WTC11 (cell line): ENCODE results near the gene PRR20G. TPM values are rescaled to one million over a fixed set of nuclear protein-coding genes. Genes with fewer than 3 reads are reported as not detected.

Source experiments
- ATAC-seq: fragments of 200-7000 bp; cut with Tn5 transposase; 2 replicates; pipeline ENCODE4 v1.10.0; 2021; ENCODE audit warnings: mild to moderate bottlenecking, moderate library complexity
- CTCF ChIA-PET: fragments of 300-600 bp; sonication (Branson Sonifier 250); formaldehyde crosslinking; loops from one replicate; lab custom pipeline; 2021; ENCODE audit warnings: antibody characterized with exemption; lab: Charles Lee
- POLR2A ChIA-PET: fragments of 350-600 bp; sonication (Branson Sonifier 250); formaldehyde crosslinking; loops from one replicate; lab custom pipeline; 2021; ENCODE audit warnings: antibody characterized with exemption; lab: Charles Lee
- DNase-seq: peaks from one replicate; pipeline ENCODE4 v3.0.0; 2021; ENCODE audit warnings: low spot score
- H3K27ac Mint-ChIP-seq: 2 replicates; pipeline ENCODE4 v1.8.0; 2021; ENCODE audit warnings: mixed read lengths
- H3K27me3 Mint-ChIP-seq: 2 replicates; pipeline ENCODE4 v1.8.0; 2021; ENCODE audit warnings: low read depth, mild to moderate bottlenecking, moderate library complexity, mixed read lengths
- H3K36me3 Mint-ChIP-seq: 2 replicates; pipeline ENCODE4 v1.8.0; 2021; ENCODE audit warnings: mixed read lengths
- H3K4me1 Mint-ChIP-seq: 2 replicates; pipeline ENCODE4 v1.8.0; 2022; ENCODE audit warnings: mixed read lengths
- H3K4me3 Mint-ChIP-seq: 2 replicates; pipeline ENCODE4 v1.8.0; 2021; ENCODE audit warnings: mild to moderate bottlenecking, moderate library complexity, mixed read lengths
- H3K9me3 Mint-ChIP-seq: 2 replicates; pipeline ENCODE4 v1.8.0; 2021; ENCODE audit warnings: mixed read lengths
- AFF4 ChIP-seq: sonication (generic); formaldehyde crosslinking; IDR thresholded peaks from 2 replicates; pipeline ENCODE4 v1.8.1; 2023; ENCODE audit warnings: mild to moderate bottlenecking, missing genetic modification reagents, borderline replicate concordance
- ATF1 ChIP-seq: sonication (generic); formaldehyde crosslinking; IDR thresholded peaks from 2 replicates; pipeline ENCODE4 v1.8.1; 2023; ENCODE audit warnings: mild to moderate bottlenecking, moderate library complexity, missing genetic modification reagents
- ATF3 ChIP-seq: sonication (generic); formaldehyde crosslinking; conservative IDR thresholded peaks from 2 replicates; pipeline ENCODE4 v1.8.1; 2022; ENCODE audit warnings: mild to moderate bottlenecking, missing genetic modification reagents
- ATF6 ChIP-seq: sonication (generic); formaldehyde crosslinking; IDR thresholded peaks from 2 replicates; pipeline ENCODE4 v1.8.1; 2023; ENCODE audit warnings: mild to moderate bottlenecking, missing genetic modification reagents
- CBFB ChIP-seq: sonication (generic); formaldehyde crosslinking; IDR thresholded peaks from 2 replicates; pipeline ENCODE4 v1.8.1; 2022; ENCODE audit warnings: mild to moderate bottlenecking, low read depth, missing genetic modification reagents
- EMX1 ChIP-seq: fragments of 250-450 bp; sonication (Bioruptor Pico); IDR thresholded peaks from 2 replicates; pipeline ENCODE4 v1.8.0; 2021; ENCODE audit warnings: mild to moderate bottlenecking
- ETV6 ChIP-seq: sonication (generic); formaldehyde crosslinking; IDR thresholded peaks from 2 replicates; pipeline ENCODE4 v1.8.1; 2022; ENCODE audit warnings: mild to moderate bottlenecking, missing genetic modification reagents
- FOXJ3 ChIP-seq: sonication (generic); formaldehyde crosslinking; IDR thresholded peaks from 2 replicates; pipeline ENCODE4 v1.9.0; 2021; ENCODE audit warnings: missing genetic modification reagents, mild to moderate bottlenecking, borderline replicate concordance
- GRHL2 ChIP-seq: fragments of 250-450 bp; sonication (Bioruptor Pico); IDR thresholded peaks from 2 replicates; pipeline ENCODE4 v1.8.0; 2022; ENCODE audit warnings: mild to moderate bottlenecking, moderate library complexity; ENCODE audit not compliant: insufficient replicate concordance, severe bottlenecking
- GTF2I ChIP-seq: fragments of 250-450 bp; sonication (Bioruptor Pico); conservative IDR thresholded peaks from 2 replicates; pipeline ENCODE4 v1.4.0; 2021; ENCODE audit warnings: mild to moderate bottlenecking
- JUN ChIP-seq: sonication (generic); formaldehyde crosslinking; IDR thresholded peaks from 2 replicates; pipeline ENCODE4 v1.8.0; 2023; ENCODE audit warnings: mild to moderate bottlenecking, missing genetic modification reagents
- KAT7 ChIP-seq: sonication (generic); formaldehyde crosslinking; IDR thresholded peaks from 2 replicates; pipeline ENCODE4 v1.8.1; 2023; ENCODE audit warnings: missing genetic modification reagents, mild to moderate bottlenecking, borderline replicate concordance
- MLX ChIP-seq: sonication (generic); formaldehyde crosslinking; IDR thresholded peaks from 2 replicates; pipeline ENCODE4 v1.8.1; 2023; ENCODE audit warnings: mild to moderate bottlenecking, missing genetic modification reagents, moderate library complexity
- NR2C2 ChIP-seq: sonication (generic); formaldehyde crosslinking; IDR thresholded peaks from 2 replicates; pipeline ENCODE4 v1.8.0; 2022; ENCODE audit warnings: mild to moderate bottlenecking, missing genetic modification reagents
- RORB ChIP-seq: fragments of 250-450 bp; sonication (Bioruptor Pico); IDR thresholded peaks from 2 replicates; pipeline ENCODE4 v1.9.0; 2021; ENCODE audit warnings: mild to moderate bottlenecking
- USF2 ChIP-seq: sonication (generic); formaldehyde crosslinking; IDR thresholded peaks from 2 replicates; pipeline ENCODE4 v1.8.1; 2023; ENCODE audit warnings: mild to moderate bottlenecking, missing genetic modification reagents, moderate library complexity
- ZBTB21 ChIP-seq: sonication (generic); formaldehyde crosslinking; IDR thresholded peaks from 2 replicates; pipeline ENCODE4 v1.8.1; 2023; ENCODE audit warnings: mild to moderate bottlenecking, missing genetic modification reagents, borderline replicate concordance
- ZNF263 ChIP-seq: sonication (generic); formaldehyde crosslinking; IDR thresholded peaks from 2 replicates; pipeline ENCODE4 v1.8.1; 2022; ENCODE audit warnings: low read depth, mild to moderate bottlenecking, moderate library complexity, missing genetic modification reagents
- ZNF512 ChIP-seq: sonication (generic); formaldehyde crosslinking; IDR thresholded peaks from 2 replicates; pipeline ENCODE4 v1.8.1; 2022; ENCODE audit warnings: missing genetic modification reagents, borderline replicate concordance
- total RNA-seq: library from RNA; stranded (reverse); gene quantifications from 3 replicates; pipeline ENCODE4 v1.2.3, GENCODE V29; 2021
- TF ChIP-seq, protein P1 (sequence below): sonication (generic); formaldehyde crosslinking; IDR thresholded peaks from 2 replicates; pipeline ENCODE4 v1.8.1; 2023; ENCODE audit warnings: mild to moderate bottlenecking, missing genetic modification reagents
- TF ChIP-seq, protein P2 (sequence below): sonication (generic); formaldehyde crosslinking; IDR thresholded peaks from 2 replicates; pipeline ENCODE4 v1.8.1; 2022; ENCODE audit warnings: low read depth, mild to moderate bottlenecking, moderate library complexity, missing genetic modification reagents, borderline replicate concordance

PRR20G gene
- total RNA-seq, 1 experiment from 2014 or later: not detected

- Mint-ChIP-seq H3K4me3 (no peak overlapping the region), H3K27ac (no peak overlapping the region)
- no peak for TF ChIP-seq ETV6
- TF ChIP-seq, all 79 proteins: peak for 0
- 0 out of 2 replicates have a peak, but pooled peaks cover 2% of the 10 kb centered on the region for H3K4me1 Mint-ChIP-seq
- ATAC-seq (no peak), DNase-seq (no peak)
- peaks cover 6% of the 10 kb centered on the region; the same call in 1 of the 2 replicates for H3K27me3 Mint-ChIP-seq
- H3K36me3 Mint-ChIP-seq: peaks cover 43% of the 10 kb centered on the region
- POLR2A ChIA-PET: no interaction called here
- CTCF ChIA-PET: no interaction called here
- peaks cover 83% of the 10 kb centered on the region for H3K9me3 Mint-ChIP-seq
Observed at GRCh38 chr3:127273206-127273605, 14.6 kb downstream of the PRR20G start.

DNA sequence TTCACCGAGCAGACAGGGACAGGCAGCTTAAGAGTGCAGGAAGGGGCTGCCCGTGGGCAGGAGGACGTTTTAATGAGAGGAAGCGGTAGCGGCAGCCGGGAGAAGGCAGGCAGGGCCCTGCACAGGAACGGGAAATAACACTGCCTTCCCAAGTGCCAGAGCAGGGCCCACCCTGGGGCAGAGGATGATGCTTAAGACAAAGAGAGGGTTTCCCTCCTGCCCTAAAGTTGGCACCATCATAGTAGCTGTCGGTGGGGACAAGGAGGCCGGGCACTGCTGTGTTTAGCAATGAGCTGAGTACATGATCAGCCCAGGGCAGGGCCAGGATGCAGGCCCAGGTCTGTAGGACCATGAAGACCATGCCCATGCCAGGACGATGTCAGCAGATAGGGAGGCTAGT lies 21.7 kb downstream of the PRR20G start:
- POLR2A ChIA-PET: no interaction called here
- DNase-seq (no peak), ATAC-seq (no peak)
- H3K4me3 Mint-ChIP-seq: no peak overlapping the region
- H3K36me3 Mint-ChIP-seq: peaks cover 17% of the 10 kb centered on the region
- H3K9me3 Mint-ChIP-seq: peaks cover 38% of the 10 kb centered on the region
- no peaks in the 10 kb centered on the region for H3K4me1 Mint-ChIP-seq
- TF ChIP-seq GTF2I (CRISPR knock-in tag) (no peak), ATF6 (CRISPR knock-in tag) (no peak), FOXJ3 (CRISPR knock-in tag) (no peak), GRHL2 (no peak), AFF4 (CRISPR knock-in tag) (no peak), CBFB (no peak)
- no peak overlapping the region for H3K27ac Mint-ChIP-seq
- H3K27me3 Mint-ChIP-seq: peaks cover 3% of the 10 kb centered on the region; the same call in 1 of the 2 replicates
- CTCF ChIA-PET: no interaction called here

- CTCF ChIA-PET: no interaction called here
- Mint-ChIP-seq H3K27ac (no peak overlapping the region), H3K9me3 (peaks cover 35% of the 10 kb centered on the region), H3K4me1 (no peaks in the 10 kb centered on the region), H3K36me3 (peaks cover 17% of the 10 kb centered on the region), H3K4me3 (no peak overlapping the region), H3K27me3 (peaks cover 3% of the 10 kb centered on the region; the same call in 1 of the 2 replicates)
- ATAC-seq (no peak), DNase-seq (no peak)
- POLR2A ChIA-PET: no interaction called here
- TF ChIP-seq ATF3 (CRISPR knock-in tag) (no peak), ZBTB21 (CRISPR knock-in tag) (no peak), JUN (CRISPR knock-in tag) (no peak), RORB (CRISPR knock-in tag) (no peak), NR2C2 (CRISPR knock-in tag) (no peak), KAT7 (CRISPR knock-in tag) (no peak), ZNF263 (no peak), EMX1 (CRISPR knock-in tag) (no peak), ZNF512 (CRISPR knock-in tag) (no peak), MLX (CRISPR knock-in tag) (no peak), ATF1 (no peak), USF2 (no peak)
- TF ChIP-seq, protein P1, sequence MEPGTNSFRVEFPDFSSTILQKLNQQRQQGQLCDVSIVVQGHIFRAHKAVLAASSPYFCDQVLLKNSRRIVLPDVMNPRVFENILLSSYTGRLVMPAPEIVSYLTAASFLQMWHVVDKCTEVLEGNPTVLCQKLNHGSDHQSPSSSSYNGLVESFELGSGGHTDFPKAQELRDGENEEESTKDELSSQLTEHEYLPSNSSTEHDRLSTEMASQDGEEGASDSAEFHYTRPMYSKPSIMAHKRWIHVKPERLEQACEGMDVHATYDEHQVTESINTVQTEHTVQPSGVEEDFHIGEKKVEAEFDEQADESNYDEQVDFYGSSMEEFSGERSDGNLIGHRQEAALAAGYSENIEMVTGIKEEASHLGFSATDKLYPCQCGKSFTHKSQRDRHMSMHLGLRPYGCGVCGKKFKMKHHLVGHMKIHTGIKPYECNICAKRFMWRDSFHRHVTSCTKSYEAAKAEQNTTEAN (CRISPR knock-in tag): no peak
- TF ChIP-seq, protein P2, sequence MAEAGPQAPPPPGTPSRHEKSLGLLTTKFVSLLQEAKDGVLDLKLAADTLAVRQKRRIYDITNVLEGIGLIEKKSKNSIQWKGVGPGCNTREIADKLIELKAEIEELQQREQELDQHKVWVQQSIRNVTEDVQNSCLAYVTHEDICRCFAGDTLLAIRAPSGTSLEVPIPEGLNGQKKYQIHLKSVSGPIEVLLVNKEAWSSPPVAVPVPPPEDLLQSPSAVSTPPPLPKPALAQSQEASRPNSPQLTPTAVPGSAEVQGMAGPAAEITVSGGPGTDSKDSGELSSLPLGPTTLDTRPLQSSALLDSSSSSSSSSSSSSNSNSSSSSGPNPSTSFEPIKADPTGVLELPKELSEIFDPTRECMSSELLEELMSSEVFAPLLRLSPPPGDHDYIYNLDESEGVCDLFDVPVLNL (CRISPR knock-in tag): no peak
Observed at GRCh38 chr3:127265581-127265981, 22.3 kb downstream of the PRR20G start.
